ENCODE results near the gene FRMD3. TPM values are rescaled to one million over a fixed set of nuclear protein-coding genes. Genes with fewer than 3 reads are reported as not detected.

FRMD3 gene
- total and polyA plus RNA-seq, 7 donors, result 8.5 to 182 (median 38.7) TPM

DNA sequence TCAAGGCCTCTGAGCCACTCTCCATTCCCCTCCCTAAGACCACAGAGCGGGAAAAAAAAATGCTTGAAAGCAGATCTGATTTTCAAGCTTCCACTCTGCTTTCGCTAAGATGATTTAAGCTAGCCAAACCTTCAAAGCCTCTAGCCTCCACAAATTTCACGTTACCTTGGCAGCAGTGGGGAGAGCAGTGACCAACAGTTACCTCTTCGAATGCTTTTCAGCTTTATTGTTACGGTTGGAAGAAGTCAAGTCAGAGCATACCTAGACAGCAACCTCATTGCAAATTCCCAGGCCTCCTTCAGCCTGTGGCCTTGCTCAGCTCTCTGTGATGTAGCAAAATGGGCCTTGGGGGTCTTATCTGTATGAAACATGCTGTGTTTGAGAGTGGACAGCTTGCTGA, 89.6 kb downstream of the FRMD3 start:
- intact Hi-C loops (cut with DNase I), result no loop called here
- no peaks in the 10 kb centered on the region for H3K36me3 ChIP-seq (ENCODE audit: insufficient read depth in 1 of 2, low read depth in 1 of 2)
- WGBS, 3 donors, result 76 to 87% (median 82%) methylated on average over 5 of the region's 5 CpGs
- DNase-seq, result no peak
- H3K27ac ChIP-seq, result no peak overlapping the region
- H3K27me3 ChIP-seq (ENCODE audit: insufficient read depth in 3 of 3, low read length in 2 of 3), result no peaks in the 10 kb centered on the region
- no peaks in the 10 kb centered on the region for H3K4me1 ChIP-seq
- H3K9me3 ChIP-seq, result no peaks in the 10 kb centered on the region
- no peak for ATAC-seq
- TF ChIP-seq, protein P1, sequence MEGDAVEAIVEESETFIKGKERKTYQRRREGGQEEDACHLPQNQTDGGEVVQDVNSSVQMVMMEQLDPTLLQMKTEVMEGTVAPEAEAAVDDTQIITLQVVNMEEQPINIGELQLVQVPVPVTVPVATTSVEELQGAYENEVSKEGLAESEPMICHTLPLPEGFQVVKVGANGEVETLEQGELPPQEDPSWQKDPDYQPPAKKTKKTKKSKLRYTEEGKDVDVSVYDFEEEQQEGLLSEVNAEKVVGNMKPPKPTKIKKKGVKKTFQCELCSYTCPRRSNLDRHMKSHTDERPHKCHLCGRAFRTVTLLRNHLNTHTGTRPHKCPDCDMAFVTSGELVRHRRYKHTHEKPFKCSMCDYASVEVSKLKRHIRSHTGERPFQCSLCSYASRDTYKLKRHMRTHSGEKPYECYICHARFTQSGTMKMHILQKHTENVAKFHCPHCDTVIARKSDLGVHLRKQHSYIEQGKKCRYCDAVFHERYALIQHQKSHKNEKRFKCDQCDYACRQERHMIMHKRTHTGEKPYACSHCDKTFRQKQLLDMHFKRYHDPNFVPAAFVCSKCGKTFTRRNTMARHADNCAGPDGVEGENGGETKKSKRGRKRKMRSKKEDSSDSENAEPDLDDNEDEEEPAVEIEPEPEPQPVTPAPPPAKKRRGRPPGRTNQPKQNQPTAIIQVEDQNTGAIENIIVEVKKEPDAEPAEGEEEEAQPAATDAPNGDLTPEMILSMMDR (IDR thresholded peaks at IDR 0.05), result no peak
- no peak overlapping the region for H3K4me3 ChIP-seq

DNA sequence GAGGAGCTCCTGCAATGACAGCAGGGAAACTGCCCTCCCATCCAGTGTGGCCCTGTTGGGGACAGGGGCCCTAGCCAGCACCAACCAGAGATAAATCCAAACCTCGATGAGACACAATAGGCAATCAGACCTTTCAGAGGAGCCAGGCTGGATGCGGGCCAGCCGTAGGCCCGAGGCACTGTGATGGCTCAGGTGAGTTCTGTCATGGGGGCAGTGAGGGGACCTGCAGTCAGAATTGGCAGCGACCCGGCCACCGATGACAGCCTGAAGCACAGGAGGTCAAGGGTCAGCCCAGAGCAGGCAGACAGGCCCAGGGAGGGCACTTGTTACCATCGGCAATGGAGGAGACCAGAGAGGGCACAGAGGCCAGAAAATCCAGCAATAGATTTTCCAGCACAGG, 90.8 kb downstream of the FRMD3 start:
- WGBS, 3 donors, result 84 to 98% (median 88%) methylated on average over 8 of the region's 8 CpGs
- ATAC-seq, result no peak
- Histone ChIP-seq H3K27ac (no peak overlapping the region), H3K4me1 (no peaks in the 10 kb centered on the region), H3K9me3 (no peaks in the 10 kb centered on the region), H3K27me3 (ENCODE audit: insufficient read depth in 3 of 3, low read length in 2 of 3) (no peaks in the 10 kb centered on the region), H3K4me3 (no peak overlapping the region), H3K36me3 (ENCODE audit: insufficient read depth in 1 of 2, low read depth in 1 of 2) (no peaks in the 10 kb centered on the region)
- intact Hi-C loops (cut with DNase I), result no loop called here
- TF ChIP-seq, protein P1 (IDR thresholded peaks at IDR 0.05), result no peak
- DNase-seq, result no peak

DNA sequence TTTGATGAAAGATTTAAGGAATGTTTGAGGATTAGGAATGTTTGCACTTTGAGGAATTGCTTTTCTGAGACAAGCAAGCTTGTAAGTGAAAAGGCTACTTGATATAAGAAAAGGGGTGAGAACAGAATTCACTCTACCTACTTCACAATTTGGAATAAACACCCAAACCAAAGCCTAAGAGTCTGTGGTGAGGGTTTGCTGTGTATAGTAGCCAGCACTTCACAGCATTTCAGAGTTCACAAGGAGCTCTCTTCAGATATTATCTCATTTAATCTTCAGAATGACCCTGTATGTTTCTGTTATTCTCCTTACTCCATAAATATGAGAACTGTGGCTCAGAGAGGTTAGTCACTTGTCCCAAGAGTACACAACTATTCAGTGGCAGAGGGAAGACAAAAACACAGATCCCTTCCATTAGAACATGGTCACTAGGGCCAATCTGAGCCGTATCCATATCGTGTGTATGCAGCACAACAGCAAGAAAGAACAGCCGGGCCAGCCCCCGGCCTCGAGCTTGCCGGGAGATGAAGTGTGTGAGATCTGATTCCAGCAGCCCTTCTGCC, 92.4 kb downstream of the FRMD3 start:
- Histone ChIP-seq H3K27ac (no peak overlapping the region), H3K4me3 (no peak overlapping the region), H3K36me3 (ENCODE audit: insufficient read depth in 1 of 2, low read depth in 1 of 2) (no peaks in the 10 kb centered on the region), H3K27me3 (ENCODE audit: insufficient read depth in 3 of 3, low read length in 2 of 3) (no peaks in the 10 kb centered on the region), H3K4me1 (no peaks in the 10 kb centered on the region), H3K9me3 (no peaks in the 10 kb centered on the region)
- WGBS, 3 donors, result 54 to 89% (median 83%) methylated on average over 6 of the region's 6 CpGs
- intact Hi-C loops (cut with DNase I), result no loop called here
- no peak for ATAC-seq
- TF ChIP-seq, protein P1 (IDR thresholded peaks at IDR 0.05), result no peak
- no peak for DNase-seq

DNA sequence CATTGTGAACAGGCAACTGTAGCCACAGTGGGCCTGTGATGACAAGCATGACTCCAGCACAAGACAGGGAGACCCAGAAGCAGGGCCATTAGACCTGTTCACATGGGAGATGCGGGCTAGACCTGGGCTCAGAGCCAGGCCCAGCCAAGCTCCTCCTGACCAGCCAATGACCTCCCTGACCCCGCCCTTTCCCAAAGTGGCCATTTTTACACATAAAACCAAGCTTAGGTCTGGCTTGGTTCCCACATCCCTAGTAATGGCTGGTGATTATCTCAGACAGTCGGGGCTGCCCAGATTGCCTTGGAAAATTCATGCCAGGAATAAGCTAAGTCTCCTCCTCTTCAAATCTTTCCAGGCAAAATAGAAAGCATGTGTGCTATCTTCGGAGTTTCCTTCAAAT, 94.1 kb downstream of the FRMD3 start:
- no peaks in the 10 kb centered on the region for H3K4me1 ChIP-seq
- ATAC-seq, result no peak

More for the DNA sequence above, 94.1 kb downstream of the FRMD3 start:
- intact Hi-C loops (cut with DNase I), result no loop called here
- Histone ChIP-seq H3K27ac (no peak overlapping the region), H3K36me3 (ENCODE audit: insufficient read depth in 1 of 2, low read depth in 1 of 2) (no peaks in the 10 kb centered on the region), H3K4me3 (no peak overlapping the region), H3K27me3 (ENCODE audit: insufficient read depth in 3 of 3, low read length in 2 of 3) (no peaks in the 10 kb centered on the region), H3K9me3 (no peaks in the 10 kb centered on the region)
- TF ChIP-seq, protein P1 (IDR thresholded peaks at IDR 0.05), result no peak
- peak in 1 of 2 donors; percentile 27 for DNase-seq
- WGBS, 3 donors, result 53 to 63% (median 54%) methylated on average over 4 of the region's 4 CpGs
